NCI-H748 (cell line): ENCODE results near the gene SLC23A2.
"Not testable (repeated sequence)": the region's sequence is repeated elsewhere in the genome, so short reads cannot be mapped to it uniquely, and the experiment has no call there.

ENCODE experiments used
- DNase-seq: peaks from one replicate; lab custom pipeline; 2025; ENCODE audit not compliant: unreplicated experiment; lab: John Stamatoyannopoulos, UW

SLC23A2 gene

GRCh38 chr20:5001174-5002076 lies at the start of gene SLC23A2:
SLC23A2 (minus strand) TSS chr20:5001510; CDS start chr20:4932562, 68,948 bp downstream.
- DNase-seq = peak; percentile 79

GRCh38 chr20:5046656-5047339 lies 45.5 kb upstream of the SLC23A2 start:
- DNase-seq = no peak

- no peak for DNase-seq
Measured at GRCh38 chr20:5045906-5046305, 44.6 kb upstream of the SLC23A2 start.

GRCh38 chr20:5044075-5044620 lies 42.8 kb upstream of the SLC23A2 start:
- no peak for DNase-seq

- DNase-seq = no peak
Measured at GRCh38 chr20:5041433-5041832, 40.1 kb upstream of the SLC23A2 start.

GRCh38 chr20:5040345-5040744 lies 39.0 kb upstream of the SLC23A2 start:
- no peak for DNase-seq

- no peak for DNase-seq
Measured at GRCh38 chr20:5039889-5040288, 38.6 kb upstream of the SLC23A2 start.

- DNase-seq = no peak
Measured at GRCh38 chr20:5039255-5039657, 37.9 kb upstream of the SLC23A2 start.

- DNase-seq = no peak
Measured at GRCh38 chr20:5036828-5037227, 35.5 kb upstream of the SLC23A2 start.

- not testable (repeated sequence) for DNase-seq
Measured at GRCh38 chr20:5035518-5035917, 34.2 kb upstream of the SLC23A2 start.

GRCh38 chr20:5033566-5033965 lies 32.3 kb upstream of the SLC23A2 start:
- no peak for DNase-seq

- DNase-seq = not testable (repeated sequence)
Measured at GRCh38 chr20:5031701-5032100, 30.4 kb upstream of the SLC23A2 start.

GRCh38 chr20:5031206-5031557 lies 29.9 kb upstream of the SLC23A2 start:
- no peak for DNase-seq

GRCh38 chr20:5030348-5031205 lies 29.3 kb upstream of the SLC23A2 start:
- no peak for DNase-seq

GRCh38 chr20:5028258-5029059 lies 27.1 kb upstream of the SLC23A2 start:
- not testable (repeated sequence) for DNase-seq

- no peak for DNase-seq
Measured at GRCh38 chr20:5024982-5025381, 23.7 kb upstream of the SLC23A2 start.

GRCh38 chr20:5024103-5024502 lies 22.8 kb upstream of the SLC23A2 start:
- DNase-seq = no peak

GRCh38 chr20:5023171-5023570 lies 21.9 kb upstream of the SLC23A2 start:
- not testable (repeated sequence) for DNase-seq

- no peak for DNase-seq
Measured at GRCh38 chr20:5020760-5021159, 19.4 kb upstream of the SLC23A2 start.
